ENCODE measurements around the gene TMEM212.
A peak's percentile ranks its signal among the peaks of the same experiment; 100 is the strongest.

TMEM212 gene

DNA sequence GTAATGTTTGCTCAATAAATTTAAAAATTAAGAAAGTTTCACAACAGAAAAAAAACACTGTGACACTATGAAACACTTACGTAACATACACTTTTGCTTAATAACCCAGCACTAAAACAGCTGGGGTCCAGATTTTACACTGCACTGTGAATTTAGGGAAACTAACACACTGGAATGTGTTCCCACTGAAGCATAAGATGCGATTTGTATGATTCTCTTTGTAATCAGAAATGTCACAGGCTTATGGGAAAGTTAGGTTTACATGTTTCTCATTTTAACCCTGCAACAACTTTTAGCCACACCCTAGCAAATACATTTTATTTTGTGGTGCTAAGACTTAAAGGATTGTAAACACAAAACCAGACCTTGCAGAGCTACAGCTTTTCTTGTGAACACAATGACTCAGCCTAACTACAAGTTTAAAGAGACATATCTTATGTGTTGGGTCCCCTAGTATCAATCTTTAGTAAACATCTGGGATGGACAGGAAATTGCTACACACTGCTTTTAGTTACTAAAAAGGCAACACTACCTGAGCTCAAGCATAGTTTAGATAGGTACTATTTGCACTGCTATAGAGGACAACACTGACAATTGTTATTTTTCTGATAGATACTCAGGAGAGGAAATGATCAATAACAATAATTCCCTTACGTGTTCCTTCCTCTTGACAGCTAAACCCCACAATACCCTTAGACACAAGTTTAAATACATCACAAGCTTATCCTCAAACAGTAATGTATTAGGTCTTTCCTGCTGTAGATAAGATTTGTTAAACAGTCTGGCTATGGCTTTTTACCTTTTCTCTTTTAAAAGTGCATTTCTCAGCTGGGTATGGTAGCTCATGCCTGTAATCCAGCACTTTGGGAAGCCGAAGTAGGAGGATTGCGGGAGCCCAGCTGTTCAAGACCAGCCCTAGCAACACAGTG, 36.7 kb upstream of the TMEM212 start:
- H3K18ac ChIP-seq (ENCODE audit: low read length) = no peak overlapping the region
- no peak overlapping the region for H2BK120ac ChIP-seq (ENCODE audit: low read depth, low read length)
- no peak overlapping the region for H4K8ac ChIP-seq (ENCODE audit: low read depth, low read length)
- H3K4ac ChIP-seq (ENCODE audit: low read depth, low read length) = no peak overlapping the region
- no peak overlapping the region for H3K4me3 ChIP-seq (ENCODE audit: low read length)
- H3K79me2 ChIP-seq (ENCODE audit: control insufficient read depth, insufficient read depth, low read length) = no peaks in the 10 kb centered on the region
- no peak overlapping the region for H2BK5ac ChIP-seq (ENCODE audit: low read length)
- H3K9ac ChIP-seq (ENCODE audit: low read length) = no peak overlapping the region
- no CpG with 5 or more reads among the region's 5 CpGs for WGBS (ENCODE audit: extremely low coverage, insufficient coverage, low lambda C conversion rate)
- H2BK15ac ChIP-seq (replicated peaks; ENCODE audit: low read depth) = no peak overlapping the region
- H3K27ac ChIP-seq (ENCODE audit: low read depth, low read length) = no peak overlapping the region
- no peak overlapping the region for H4K5ac ChIP-seq (ENCODE audit: low read length)
- peaks cover 6% of the 10 kb centered on the region for H3K4me1 ChIP-seq (ENCODE audit: control insufficient read depth, low read depth, low read length)
- peaks cover 2% of the 10 kb centered on the region for H3K27me3 ChIP-seq (ENCODE audit: insufficient read depth, low read length, poor library complexity)
- H3K4me2 ChIP-seq (ENCODE audit: low read length) = no peak overlapping the region
- DNase-seq = no peak
- no peaks in the 10 kb centered on the region for H3K36me3 ChIP-seq (ENCODE audit: control insufficient read depth, insufficient read depth, low read length)
- H3K79me1 ChIP-seq (ENCODE audit: low read length) = no peaks in the 10 kb centered on the region
- no peak overlapping the region for H3K56ac ChIP-seq (ENCODE audit: low read length)
- H2AK5ac ChIP-seq (ENCODE audit: low read length) = no peak overlapping the region
- H3K23ac ChIP-seq (ENCODE audit: low read length) = no peak overlapping the region

DNA sequence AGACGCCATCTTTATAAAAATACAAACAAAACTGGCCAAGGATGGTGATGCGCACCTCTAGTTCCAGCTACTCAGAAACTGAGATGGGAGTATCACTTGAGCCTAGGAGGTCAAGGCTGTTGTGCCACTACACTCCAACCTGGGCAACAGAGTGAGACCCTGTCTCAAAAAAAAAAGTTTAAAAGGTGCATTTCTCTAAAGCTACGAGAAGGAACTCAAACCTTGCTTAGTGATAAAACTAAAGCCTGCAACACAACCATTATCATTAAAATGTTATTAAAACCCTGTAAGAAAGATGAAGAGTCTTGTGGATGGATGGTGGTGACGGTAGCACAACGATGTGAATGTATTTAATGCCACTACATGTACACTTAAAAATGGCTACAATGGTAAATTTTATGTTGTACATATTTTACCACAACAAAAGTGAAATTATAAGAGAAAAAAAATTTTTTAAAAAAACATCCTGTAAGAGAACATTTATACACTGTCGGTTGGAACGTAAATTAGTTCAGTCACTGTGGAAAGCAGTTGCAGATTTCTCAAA, 35.9 kb upstream of the TMEM212 start:
- H2AK5ac ChIP-seq (ENCODE audit: low read length) = no peak overlapping the region
- no CpG with 5 or more reads among the region's 7 CpGs for WGBS (ENCODE audit: extremely low coverage, insufficient coverage, low lambda C conversion rate)
- no peak overlapping the region for H4K5ac ChIP-seq (ENCODE audit: low read length)
- H3K4me2 ChIP-seq (ENCODE audit: low read length) = no peak overlapping the region
- H2BK15ac ChIP-seq (replicated peaks; ENCODE audit: low read depth) = no peak overlapping the region
- no peak overlapping the region for H3K4ac ChIP-seq (ENCODE audit: low read depth, low read length)
- H4K8ac ChIP-seq (ENCODE audit: low read depth, low read length) = no peak overlapping the region
- H3K36me3 ChIP-seq (ENCODE audit: control insufficient read depth, insufficient read depth, low read length) = no peaks in the 10 kb centered on the region
- H3K18ac ChIP-seq (ENCODE audit: low read length) = no peak overlapping the region
- no peak overlapping the region for H3K4me3 ChIP-seq (ENCODE audit: low read length)
- H3K79me1 ChIP-seq (ENCODE audit: low read length) = no peaks in the 10 kb centered on the region
- H3K27ac ChIP-seq (ENCODE audit: low read depth, low read length) = no peak overlapping the region
- H3K27me3 ChIP-seq (ENCODE audit: insufficient read depth, low read length, poor library complexity) = peaks cover 2% of the 10 kb centered on the region
- DNase-seq = no peak
- no peak overlapping the region for H2BK120ac ChIP-seq (ENCODE audit: low read depth, low read length)
- no peaks in the 10 kb centered on the region for H3K79me2 ChIP-seq (ENCODE audit: control insufficient read depth, insufficient read depth, low read length)
- no peak overlapping the region for H3K56ac ChIP-seq (ENCODE audit: low read length)
- no peak overlapping the region for H3K9ac ChIP-seq (ENCODE audit: low read length)
- H3K23ac ChIP-seq (ENCODE audit: low read length) = no peak overlapping the region
- no peak overlapping the region for H2BK5ac ChIP-seq (ENCODE audit: low read length)
- H3K4me1 ChIP-seq (ENCODE audit: control insufficient read depth, low read depth, low read length) = peaks cover 6% of the 10 kb centered on the region

DNA sequence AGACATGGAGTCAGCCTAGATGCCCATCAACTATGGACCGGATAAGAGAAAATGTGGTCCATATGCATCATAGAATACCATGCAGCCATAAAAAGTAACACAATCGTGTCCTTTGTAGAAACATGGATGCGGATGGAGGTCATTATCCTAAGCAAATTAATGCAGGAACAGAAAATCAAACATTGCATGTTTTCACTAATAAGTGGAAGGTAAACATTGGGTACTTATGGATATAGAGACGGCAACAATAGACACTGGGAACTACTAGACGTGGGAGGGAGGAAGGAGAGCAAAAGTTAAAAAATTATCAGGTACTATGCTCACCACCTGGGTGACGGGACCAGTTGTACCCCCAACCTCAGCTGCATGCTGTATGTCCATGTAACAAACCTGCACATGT, 35.3 kb upstream of the TMEM212 start:
- H3K36me3 ChIP-seq (ENCODE audit: control insufficient read depth, insufficient read depth, low read length) = no peaks in the 10 kb centered on the region
- H3K56ac ChIP-seq (ENCODE audit: low read length) = no peak overlapping the region
- H3K23ac ChIP-seq (ENCODE audit: low read length) = no peak overlapping the region
- H3K18ac ChIP-seq (ENCODE audit: low read length) = no peak overlapping the region
- H2BK5ac ChIP-seq (ENCODE audit: low read length) = no peak overlapping the region
- H3K79me1 ChIP-seq (ENCODE audit: low read length) = no peaks in the 10 kb centered on the region
- H2AK5ac ChIP-seq (ENCODE audit: low read length) = no peak overlapping the region
- no peak overlapping the region for H3K4me3 ChIP-seq (ENCODE audit: low read length)
- H3K79me2 ChIP-seq (ENCODE audit: control insufficient read depth, insufficient read depth, low read length) = no peaks in the 10 kb centered on the region
- peaks cover 2% of the 10 kb centered on the region for H3K27me3 ChIP-seq (ENCODE audit: insufficient read depth, low read length, poor library complexity)
- H2BK15ac ChIP-seq (replicated peaks; ENCODE audit: low read depth) = no peak overlapping the region
- H3K27ac ChIP-seq (ENCODE audit: low read depth, low read length) = no peak overlapping the region
- H3K4me2 ChIP-seq (ENCODE audit: low read length) = no peak overlapping the region
- H3K4ac ChIP-seq (ENCODE audit: low read depth, low read length) = no peak overlapping the region
- WGBS (ENCODE audit: extremely low coverage, insufficient coverage, low lambda C conversion rate) = no CpG with 5 or more reads among the region's 6 CpGs
- H3K9ac ChIP-seq (ENCODE audit: low read length) = no peak overlapping the region
- DNase-seq = no peak
- H4K8ac ChIP-seq (ENCODE audit: low read depth, low read length) = no peak overlapping the region
- H3K4me1 ChIP-seq (ENCODE audit: control insufficient read depth, low read depth, low read length) = peaks cover 6% of the 10 kb centered on the region
- no peak overlapping the region for H4K5ac ChIP-seq (ENCODE audit: low read length)
- no peak overlapping the region for H2BK120ac ChIP-seq (ENCODE audit: low read depth, low read length)

DNA sequence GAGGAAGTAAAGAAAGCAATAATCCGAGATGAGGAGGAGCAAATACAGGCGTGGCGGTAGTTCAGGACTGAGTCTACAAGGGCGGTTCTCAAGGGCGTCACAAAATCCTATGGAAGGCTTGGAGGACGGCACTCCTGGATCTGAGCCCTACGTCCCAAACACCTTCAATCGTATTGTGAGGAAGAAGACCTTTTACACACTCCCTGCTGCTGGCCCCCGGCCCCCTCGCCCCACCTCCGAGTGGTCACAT, 33.6 kb upstream of the TMEM212 start:
- no peaks in the 10 kb centered on the region for H3K79me1 ChIP-seq (ENCODE audit: low read length)
- no peaks in the 10 kb centered on the region for H3K79me2 ChIP-seq (ENCODE audit: control insufficient read depth, insufficient read depth, low read length)
- H2BK15ac ChIP-seq (replicated peaks; ENCODE audit: low read depth) = no peak overlapping the region
- H3K4me1 ChIP-seq (ENCODE audit: control insufficient read depth, low read depth, low read length) = peaks cover 6% of the 10 kb centered on the region
- no peak overlapping the region for H3K4ac ChIP-seq (ENCODE audit: low read depth, low read length)
- WGBS (ENCODE audit: extremely low coverage, insufficient coverage, low lambda C conversion rate) = no CpG with 5 or more reads among the region's 11 CpGs
- H3K9ac ChIP-seq (ENCODE audit: low read length) = peak overlapping the region; percentile 71
- no peak overlapping the region for H4K8ac ChIP-seq (ENCODE audit: low read depth, low read length)
- no peak overlapping the region for H2BK5ac ChIP-seq (ENCODE audit: low read length)
- DNase-seq = peak; percentile 38
- no peak overlapping the region for H2BK120ac ChIP-seq (ENCODE audit: low read depth, low read length)
- no peaks in the 10 kb centered on the region for H3K36me3 ChIP-seq (ENCODE audit: control insufficient read depth, insufficient read depth, low read length)
- H3K4me2 ChIP-seq (ENCODE audit: low read length) = peak overlapping the region; percentile 98
- peak overlapping the region; percentile 66 for H3K4me3 ChIP-seq (ENCODE audit: low read length)
- H2AK5ac ChIP-seq (ENCODE audit: low read length) = no peak overlapping the region
- H3K23ac ChIP-seq (ENCODE audit: low read length) = no peak overlapping the region
- H4K5ac ChIP-seq (ENCODE audit: low read length) = no peak overlapping the region
- H3K27ac ChIP-seq (ENCODE audit: low read depth, low read length) = no peak overlapping the region
- H3K18ac ChIP-seq (ENCODE audit: low read length) = no peak overlapping the region
- H3K56ac ChIP-seq (ENCODE audit: low read length) = peak overlapping the region; percentile 90
- H3K27me3 ChIP-seq (ENCODE audit: insufficient read depth, low read length, poor library complexity) = peaks cover 2% of the 10 kb centered on the region

DNA sequence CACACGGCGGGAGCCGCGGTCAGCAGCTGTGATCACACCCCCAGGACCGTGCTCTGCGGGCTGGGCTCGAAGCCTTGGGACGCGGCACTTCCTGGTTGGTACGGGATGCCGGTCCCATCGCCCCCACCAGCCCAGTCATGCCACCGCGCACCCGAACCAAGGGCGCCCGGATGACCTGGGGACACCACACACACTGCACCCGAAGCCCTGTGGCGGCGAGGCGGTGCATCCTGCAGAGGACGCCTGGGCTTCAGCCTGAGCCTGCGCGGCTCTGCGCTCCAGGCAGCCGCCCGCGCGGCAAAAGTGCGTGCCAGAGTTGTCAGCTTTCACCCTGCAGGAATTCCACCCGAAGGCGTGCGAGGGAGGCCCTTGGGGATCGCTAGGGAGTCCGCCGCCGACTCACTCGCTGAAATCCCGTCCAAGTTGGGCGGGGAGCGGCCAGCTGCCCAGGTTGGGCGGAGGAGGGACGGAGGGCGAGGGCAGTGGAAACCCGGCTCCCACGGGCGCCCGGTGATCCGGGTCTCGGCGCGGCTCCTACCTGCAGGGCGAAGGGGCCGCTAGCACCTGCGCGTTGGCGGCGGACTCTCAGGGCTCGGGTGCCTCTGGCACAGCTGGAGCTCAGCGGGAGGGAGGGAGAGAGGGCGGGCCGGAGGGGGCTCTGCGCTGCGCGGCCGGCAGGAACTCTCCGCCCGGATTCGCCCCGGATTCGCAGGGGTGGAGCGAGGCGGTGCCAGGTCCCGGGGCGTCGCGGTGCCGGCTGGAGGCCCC, 33.1 kb upstream of the TMEM212 start, which contains the start of gene PLD1:
Gene PLD1, minus strand, starts transcription at position 623 of the 768 bp plus-strand sequence. CDS start 72,432 bp downstream, outside the sequence.
- H4K8ac ChIP-seq (ENCODE audit: low read depth, low read length) = no peak within 1 kb of the TSS
- H3K4me3 ChIP-seq (ENCODE audit: low read length) = peak within 1 kb of the TSS; percentile 66
- H3K9ac ChIP-seq (ENCODE audit: low read length) = peak within 1 kb of the TSS; percentile 71
- DNase-seq = peak; percentile 67
- peak within 1 kb of the TSS; percentile 5 for H3K18ac ChIP-seq (ENCODE audit: low read length)
- no peak within 1 kb of the TSS for H3K23ac ChIP-seq (ENCODE audit: low read length)
- H3K27ac ChIP-seq (ENCODE audit: low read depth, low read length) = no peak within 1 kb of the TSS
- H3K79me1 ChIP-seq (ENCODE audit: low read length) = no peaks in the 10 kb centered on the region
- no peak within 1 kb of the TSS for H3K4ac ChIP-seq (ENCODE audit: low read depth, low read length)
- peak within 1 kb of the TSS; percentile 90 for H3K56ac ChIP-seq (ENCODE audit: low read length)
- peak within 1 kb of the TSS; percentile 98 for H3K4me2 ChIP-seq (ENCODE audit: low read length)
- no peak within 1 kb of the TSS for H4K5ac ChIP-seq (ENCODE audit: low read length)
- H2AK5ac ChIP-seq (ENCODE audit: low read length) = no peak within 1 kb of the TSS
- H3K79me2 ChIP-seq (ENCODE audit: control insufficient read depth, insufficient read depth, low read length) = no peaks in the 10 kb centered on the region
- WGBS (ENCODE audit: extremely low coverage, insufficient coverage, low lambda C conversion rate) = no CpG with 5 or more reads among the region's 78 CpGs
- H3K27me3 ChIP-seq (ENCODE audit: insufficient read depth, low read length, poor library complexity) = peaks cover 2% of the 10 kb centered on the region
- no peak within 1 kb of the TSS for H2BK120ac ChIP-seq (ENCODE audit: low read depth, low read length)
- no peak within 1 kb of the TSS for H2BK15ac ChIP-seq (replicated peaks; ENCODE audit: low read depth)
- H2BK5ac ChIP-seq (ENCODE audit: low read length) = no peak within 1 kb of the TSS
- no peaks in the 10 kb centered on the region for H3K36me3 ChIP-seq (ENCODE audit: control insufficient read depth, insufficient read depth, low read length)
- peaks cover 6% of the 10 kb centered on the region for H3K4me1 ChIP-seq (ENCODE audit: control insufficient read depth, low read depth, low read length)

Data from mesendoderm (in vitro differentiated cells).